Activated naive CD4-positive, alpha-beta T cell treated with Interleukin-2 at 50 U/mL for 16 hours (primary cell): ENCODE measurements around the gene TSC22D2.

Source experiments
- DNase-seq: peaks from one replicate; pipeline ENCODE4 v3.0.0-alpha.2; 2020

TSC22D2 gene

GRCh38 chr3:150408221-150409124 is at the start of gene TSC22D2:
Gene TSC22D2 (plus strand): TSS chr3:150408298. CDS start chr3:150409351, 1,053 bp downstream.
- DNase-seq, result peak; percentile 97

GRCh38 chr3:150359381-150359780 is 48.7 kb upstream of the TSC22D2 start:
- no peak for DNase-seq

GRCh38 chr3:150360966-150361365 is 47.1 kb upstream of the TSC22D2 start:
- no peak for DNase-seq

GRCh38 chr3:150362515-150363302 is 45.4 kb upstream of the TSC22D2 start:
- no peak for DNase-seq

- no peak for DNase-seq
Observed at GRCh38 chr3:150363420-150363819, 44.7 kb upstream of the TSC22D2 start.

- DNase-seq, result no peak
Observed at GRCh38 chr3:150365132-150365604, 42.9 kb upstream of the TSC22D2 start.

GRCh38 chr3:150367757-150368156 is 40.3 kb upstream of the TSC22D2 start:
- DNase-seq, result no peak

- no peak for DNase-seq
Observed at GRCh38 chr3:150370122-150370602, 37.9 kb upstream of the TSC22D2 start.

- no peak for DNase-seq
Observed at GRCh38 chr3:150370999-150371398, 37.1 kb upstream of the TSC22D2 start.

- DNase-seq, result no peak
Observed at GRCh38 chr3:150371741-150372254, 36.3 kb upstream of the TSC22D2 start.

- DNase-seq, result no peak
Observed at GRCh38 chr3:150372320-150372719, 35.8 kb upstream of the TSC22D2 start.

GRCh38 chr3:150372722-150373121 is 35.4 kb upstream of the TSC22D2 start:
- no peak for DNase-seq

GRCh38 chr3:150373234-150373875 is 34.7 kb upstream of the TSC22D2 start:
- no peak for DNase-seq

- no peak for DNase-seq
Observed at GRCh38 chr3:150374975-150375374, 33.1 kb upstream of the TSC22D2 start.

GRCh38 chr3:150376001-150376848 is 31.9 kb upstream of the TSC22D2 start:
- DNase-seq, result no peak

GRCh38 chr3:150377601-150378300 is 30.3 kb upstream of the TSC22D2 start:
- no peak for DNase-seq

- DNase-seq, result no peak
Observed at GRCh38 chr3:150378301-150378748, 29.8 kb upstream of the TSC22D2 start.

GRCh38 chr3:150379469-150379868 is 28.6 kb upstream of the TSC22D2 start:
- DNase-seq, result no peak

- peak; percentile 30 for DNase-seq
Observed at GRCh38 chr3:150384296-150385212, 23.5 kb upstream of the TSC22D2 start.
